Hepatocyte (in vitro differentiated cells): ENCODE results near the gene MFSD6. TPM values are rescaled to one million over a fixed set of nuclear protein-coding genes. Genes with fewer than 3 reads are reported as not detected.

ENCODE experiments used
- DNase-seq: peaks from one replicate; pipeline ENCODE4 v3.0.0-alpha.2; 2016; ENCODE audit warnings: low spot score
- H2AFZ ChIP-seq: fragments of 200-600 bp; sonication (generic); 2 replicates; pipeline ENCODE4 v1.6.0; 2016; ENCODE audit warnings: antibody characterized with exemption, mild to moderate bottlenecking
- H3K27ac ChIP-seq: fragments of 200-600 bp; sonication (generic); 2 replicates; pipeline ENCODE4 v1.5.1; 2016; ENCODE audit warnings: mild to moderate bottlenecking
- H3K27me3 ChIP-seq: fragments of 200-600 bp; sonication (generic); 2 replicates; pipeline ENCODE4 v1.6.1; 2016
- H3K36me3 ChIP-seq: fragments of 200-600 bp; sonication (generic); replicated peaks from 2 replicates; pipeline ENCODE4 v1.5.1; 2016; ENCODE audit warnings: low read depth; ENCODE audit not compliant: insufficient read depth
- H3K4me1 ChIP-seq: fragments of 200-600 bp; sonication (generic); 2 replicates; pipeline ENCODE4 v1.5.1; 2016; ENCODE audit warnings: mild to moderate bottlenecking, moderate library complexity; ENCODE audit not compliant: insufficient read depth
- H3K4me2 ChIP-seq: fragments of 200-600 bp; sonication (generic); 2 replicates; pipeline ENCODE4 v1.6.0; 2016
- H3K4me3 ChIP-seq: fragments of 200-600 bp; sonication (generic); 2 replicates; pipeline ENCODE4 v1.5.1; 2016; ENCODE audit warnings: mild to moderate bottlenecking
- H3K79me2 ChIP-seq: fragments of 200-600 bp; sonication (generic); 2 replicates; pipeline ENCODE4 v1.6.0; 2017; ENCODE audit warnings: mild to moderate bottlenecking
- H3K9me2 ChIP-seq: fragments of 200-600 bp; sonication (generic); replicated peaks from 2 replicates; pipeline ENCODE4 v1.6.0; 2017; ENCODE audit warnings: mild to moderate bottlenecking; ENCODE audit not compliant: insufficient read depth
- H3K9me3 ChIP-seq: fragments of 200-600 bp; sonication (generic); 2 replicates; pipeline ENCODE4 v1.5.1; 2016; ENCODE audit warnings: low read depth, mild to moderate bottlenecking
- H4K20me1 ChIP-seq: fragments of 200-600 bp; sonication (generic); 2 replicates; pipeline ENCODE4 v1.6.0; 2016; ENCODE audit warnings: mild to moderate bottlenecking; ENCODE audit not compliant: insufficient read depth, poor library complexity, severe bottlenecking
- CTCF ChIP-seq: fragments of 200-600 bp; sonication (generic); IDR thresholded peaks from 2 replicates; pipeline ENCODE4 v1.5.1; 2016; ENCODE audit warnings: antibody characterized with exemption, mild to moderate bottlenecking; ENCODE audit not compliant: poor library complexity
- EZH2 ChIP-seq: fragments of 200-600 bp; sonication (generic); IDR thresholded peaks from 2 replicates; pipeline ENCODE4 v1.6.1; 2016; ENCODE audit warnings: antibody characterized with exemption, mild to moderate bottlenecking, borderline replicate concordance
- EZH2phosphoT487 ChIP-seq: fragments of 200-600 bp; sonication (generic); IDR thresholded peaks from one replicate; pipeline ENCODE4 v1.6.1; 2018; ENCODE audit warnings: antibody characterized with exemption, mild to moderate bottlenecking, low read depth, moderate library complexity; ENCODE audit not compliant: unreplicated experiment, severe bottlenecking
- WGBS: methylation state at CpG from one replicate; pipeline ENCODE4 v1.1.6; 2016; ENCODE audit warnings: low lambda C conversion rate; ENCODE audit errors: missing lambda C conversion rate; 5-methylcytosine and 5-hydroxymethylcytosine counted together
- polyA plus RNA-seq: library from polyadenylated mRNA; unstranded; fragments of >200 nt; fragmentation: Nextera tagmentation; extraction: Ambion mirVana; gene quantifications from 2 replicates; pipeline ENCODE4 v1.2.1, GENCODE V29; 2016
- total RNA-seq: library from RNA; depleted of rRNA; stranded (reverse); fragments of >200 nt; gene quantifications from 2 replicates; pipeline ENCODE4 v1.2.3, GENCODE V29; 2014

Gene MFSD6
- total and polyA plus RNA-seq, 2 experiments from 2014 or later: 9.7 to 15.9 TPM

GRCh38 chr2:190513877-190514276 lies 105.7 kb downstream of the MFSD6 start:
- Histone ChIP-seq H3K9me3 (no peaks in the 10 kb centered on the region), H2AFZ (no peak overlapping the region), H3K9me2 (no peaks in the 10 kb centered on the region), H4K20me1 (no peaks in the 10 kb centered on the region), H3K27ac (no peak overlapping the region), H3K27me3 (no peaks in the 10 kb centered on the region), H3K36me3 (no peaks in the 10 kb centered on the region), H3K79me2 (no peaks in the 10 kb centered on the region), H3K4me2 (no peak overlapping the region), H3K4me1 (no peaks in the 10 kb centered on the region), H3K4me3 (no peak overlapping the region)
- WGBS: 86% methylated on average over 2 of the region's 2 CpGs
- TF ChIP-seq CTCF: no peak
- DNase-seq: no peak

GRCh38 chr2:190514676-190515075 lies 106.5 kb downstream of the MFSD6 start:
- Histone ChIP-seq H3K36me3 (no peaks in the 10 kb centered on the region), H3K4me1 (no peaks in the 10 kb centered on the region), H4K20me1 (no peaks in the 10 kb centered on the region), H3K9me3 (no peaks in the 10 kb centered on the region), H3K9me2 (no peaks in the 10 kb centered on the region), H3K79me2 (no peaks in the 10 kb centered on the region), H2AFZ (no peak overlapping the region), H3K27ac (no peak overlapping the region), H3K27me3 (no peaks in the 10 kb centered on the region), H3K4me2 (no peak overlapping the region), H3K4me3 (no peak overlapping the region)
- 100% methylated on average over 1 of the region's 1 CpG for WGBS
- no peak for DNase-seq
- TF ChIP-seq EZH2phosphoT487 (no peak), CTCF (no peak), EZH2 (no peak)

DNA sequence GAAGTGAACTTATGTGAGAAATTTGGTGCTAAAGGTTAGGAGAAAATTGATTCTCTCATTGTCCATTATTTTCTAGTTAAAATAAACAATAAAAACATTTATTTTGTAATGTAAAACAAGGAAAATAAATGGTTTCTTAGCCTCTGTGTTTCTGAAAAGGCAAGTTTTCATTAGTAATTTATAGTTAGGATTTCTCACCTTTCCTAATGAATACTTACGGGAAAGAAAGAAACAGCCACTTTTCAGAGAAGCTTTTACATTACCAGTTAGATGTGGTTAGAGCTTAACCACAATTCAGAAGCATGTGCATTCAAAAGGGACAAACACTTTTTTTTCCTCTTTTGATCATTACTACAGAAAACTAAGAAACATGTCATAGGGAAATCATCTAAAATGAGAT lies 107.5 kb downstream of the MFSD6 start:
- H3K4me2 ChIP-seq: no peak overlapping the region
- no peaks in the 10 kb centered on the region for H3K9me2 ChIP-seq
- TF ChIP-seq CTCF (no peak), EZH2 (no peak), EZH2phosphoT487 (no peak)
- no peak overlapping the region for H3K27ac ChIP-seq
- no peaks in the 10 kb centered on the region for H4K20me1 ChIP-seq
- H3K27me3 ChIP-seq: no peaks in the 10 kb centered on the region
- H3K79me2 ChIP-seq: no peaks in the 10 kb centered on the region
- no peaks in the 10 kb centered on the region for H3K9me3 ChIP-seq
- no peaks in the 10 kb centered on the region for H3K4me1 ChIP-seq
- no peak overlapping the region for H3K4me3 ChIP-seq
- WGBS: 90% methylated on average over 1 of the region's 1 CpG
- H2AFZ ChIP-seq: no peak overlapping the region
- no peak for DNase-seq
- H3K36me3 ChIP-seq: no peaks in the 10 kb centered on the region

GRCh38 chr2:190517468-190517867 lies 109.3 kb downstream of the MFSD6 start:
- Histone ChIP-seq H3K9me2 (no peaks in the 10 kb centered on the region), H3K36me3 (no peaks in the 10 kb centered on the region), H3K4me3 (no peak overlapping the region), H3K4me2 (no peak overlapping the region), H3K27me3 (no peaks in the 10 kb centered on the region), H3K79me2 (no peaks in the 10 kb centered on the region), H2AFZ (no peak overlapping the region), H3K9me3 (no peaks in the 10 kb centered on the region), H3K27ac (no peak overlapping the region), H4K20me1 (no peaks in the 10 kb centered on the region), H3K4me1 (no peaks in the 10 kb centered on the region)
- 79% methylated on average over 2 of the region's 2 CpGs for WGBS
- DNase-seq: no peak
- TF ChIP-seq EZH2phosphoT487: no peak
- TF ChIP-seq EZH2: no peak
- no peak for TF ChIP-seq CTCF
